GM12891 (cell line): Measurements from ENCODE around the gene CLPTM1L.

Experiments
- POLR2A ChIP-seq: IDR thresholded peaks from 2 replicates; pipeline ENCODE4 v1.6.1; 2011; ENCODE audit warnings: low read depth, low read length, control low read depth
- POLR2AphosphoS5 ChIP-seq: IDR thresholded peaks from 2 replicates; pipeline ENCODE4 v1.6.1; 2011; ENCODE audit warnings: low read depth, low read length, control low read depth
- TAF1 ChIP-seq: IDR thresholded peaks from 2 replicates; pipeline ENCODE4 v1.6.1; 2011; ENCODE audit warnings: low read depth, low read length, control low read depth

- TF ChIP-seq POLR2A (no peak), POLR2AphosphoS5 (no peak), TAF1 (no peak)
These were observed 1.6 kb downstream of the CLPTM1L start for GRCh38 chr5:1343315-1343751.
